DMS 273 treated with DMSO at 0.1 percent for 48 hours (cell line): ENCODE results near the gene TCTN3.
"Not testable (repeated sequence)": the region's sequence is repeated elsewhere in the genome, so short reads cannot be mapped to it uniquely, and the experiment has no call there.

ENCODE experiments used
- DNase-seq: peaks from one replicate; lab custom pipeline; 2025; lab: John Stamatoyannopoulos, UW

Gene TCTN3

GRCh38 chr10:95628786-95629185, 64.9 kb downstream of the TCTN3 start:
- no peak for DNase-seq

- DNase-seq, result no peak
These were observed 67.2 kb downstream of the TCTN3 start for GRCh38 chr10:95626500-95626899.

- not testable (repeated sequence) for DNase-seq
These were observed 73.3 kb downstream of the TCTN3 start for GRCh38 chr10:95620415-95620814.

GRCh38 chr10:95618101-95618500, 75.6 kb downstream of the TCTN3 start:
- no peak for DNase-seq

- DNase-seq, result no peak
These were observed 77.3 kb downstream of the TCTN3 start for GRCh38 chr10:95616446-95616845.
